Measurements from ENCODE around the gene MED29.

DNA sequence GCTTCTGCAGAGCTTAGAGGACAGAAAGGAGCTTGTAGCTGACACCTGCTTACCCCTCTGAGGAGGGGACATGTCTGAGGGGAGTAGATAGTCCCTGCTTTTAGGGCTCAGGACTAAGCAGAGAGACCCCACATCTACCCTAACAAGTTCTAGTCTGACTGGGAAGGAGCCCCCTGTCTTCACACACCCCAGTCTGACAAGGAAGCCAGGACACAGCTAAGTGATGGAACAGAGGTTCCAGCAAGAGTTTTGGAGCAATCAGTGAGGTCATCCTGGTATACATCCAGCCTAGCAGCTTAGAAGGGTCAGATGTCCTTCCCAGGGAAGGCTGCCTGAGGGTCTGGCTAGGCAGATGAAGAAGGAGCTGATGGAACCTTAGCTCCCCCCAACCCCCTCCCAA is 15.2 kb upstream of the MED29 start:
- TF ChIP-seq, protein P1, sequence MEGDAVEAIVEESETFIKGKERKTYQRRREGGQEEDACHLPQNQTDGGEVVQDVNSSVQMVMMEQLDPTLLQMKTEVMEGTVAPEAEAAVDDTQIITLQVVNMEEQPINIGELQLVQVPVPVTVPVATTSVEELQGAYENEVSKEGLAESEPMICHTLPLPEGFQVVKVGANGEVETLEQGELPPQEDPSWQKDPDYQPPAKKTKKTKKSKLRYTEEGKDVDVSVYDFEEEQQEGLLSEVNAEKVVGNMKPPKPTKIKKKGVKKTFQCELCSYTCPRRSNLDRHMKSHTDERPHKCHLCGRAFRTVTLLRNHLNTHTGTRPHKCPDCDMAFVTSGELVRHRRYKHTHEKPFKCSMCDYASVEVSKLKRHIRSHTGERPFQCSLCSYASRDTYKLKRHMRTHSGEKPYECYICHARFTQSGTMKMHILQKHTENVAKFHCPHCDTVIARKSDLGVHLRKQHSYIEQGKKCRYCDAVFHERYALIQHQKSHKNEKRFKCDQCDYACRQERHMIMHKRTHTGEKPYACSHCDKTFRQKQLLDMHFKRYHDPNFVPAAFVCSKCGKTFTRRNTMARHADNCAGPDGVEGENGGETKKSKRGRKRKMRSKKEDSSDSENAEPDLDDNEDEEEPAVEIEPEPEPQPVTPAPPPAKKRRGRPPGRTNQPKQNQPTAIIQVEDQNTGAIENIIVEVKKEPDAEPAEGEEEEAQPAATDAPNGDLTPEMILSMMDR (IDR thresholded peaks at IDR 0.05): no peak
- no peak for TF ChIP-seq POLR2A (IDR thresholded peaks at IDR 0.05)

Data from testis (tissue), 2 donors.